AML-193 (cell line): Measurements from ENCODE around the gene DAPK2.
"Not testable (repeated sequence)": the region's sequence is repeated elsewhere in the genome, so short reads cannot be mapped to it uniquely, and the experiment has no call there.

Source experiments
- DNase-seq, 2 experiments: peaks; one replicate each; lab custom pipeline; 2025; lab: John Stamatoyannopoulos, UW

Gene DAPK2

DNA sequence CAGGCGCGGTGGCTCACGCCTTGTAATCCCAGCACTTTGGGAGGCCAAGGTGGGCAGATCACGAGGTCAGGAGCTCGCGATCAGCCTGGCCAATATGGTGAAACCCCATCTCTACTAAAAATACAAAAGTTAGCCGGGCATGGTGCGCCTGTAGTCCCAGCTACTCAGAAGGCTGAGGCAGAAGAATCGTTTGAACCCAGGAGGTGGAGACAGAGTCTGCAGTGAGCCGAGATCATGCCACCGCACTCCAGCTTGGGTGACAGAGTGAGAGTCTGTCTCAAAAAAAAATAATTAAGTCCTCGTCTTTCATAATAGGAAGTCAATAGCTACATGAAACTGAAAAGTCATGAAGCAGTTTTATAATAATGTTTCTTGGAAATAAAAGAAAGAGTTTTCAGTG lies 7.4 kb upstream of the DAPK2 start:
- DNase-seq, result not testable (repeated sequence)

DNA sequence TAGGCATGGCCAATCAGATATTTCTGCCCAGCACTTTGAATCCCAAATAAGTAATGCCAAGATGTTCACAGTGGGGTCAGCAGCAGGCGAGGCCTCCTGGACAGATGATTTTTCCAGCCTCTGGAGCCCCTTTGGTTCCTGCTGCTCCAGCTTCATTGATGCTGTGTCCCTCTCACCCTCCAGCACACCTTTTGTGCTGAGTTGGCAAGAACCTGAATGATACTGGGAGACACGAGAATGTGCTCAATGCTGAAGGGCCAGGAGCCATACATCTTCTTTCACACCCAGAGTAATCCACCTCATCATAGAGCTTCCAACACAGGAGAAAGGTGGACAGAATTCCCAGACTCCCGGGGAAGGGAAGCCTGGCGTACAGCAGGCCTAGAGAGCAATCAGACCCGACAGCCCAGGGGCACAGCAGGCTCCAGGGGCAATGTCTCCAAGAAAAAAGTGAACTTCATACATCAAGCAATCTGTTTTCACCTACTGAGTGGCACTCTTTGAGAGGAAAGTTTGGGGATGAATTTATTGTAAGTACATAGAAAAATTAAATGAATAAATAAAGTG lies 6.7 kb upstream of the DAPK2 start:
- DNase-seq, result no peak

DNA sequence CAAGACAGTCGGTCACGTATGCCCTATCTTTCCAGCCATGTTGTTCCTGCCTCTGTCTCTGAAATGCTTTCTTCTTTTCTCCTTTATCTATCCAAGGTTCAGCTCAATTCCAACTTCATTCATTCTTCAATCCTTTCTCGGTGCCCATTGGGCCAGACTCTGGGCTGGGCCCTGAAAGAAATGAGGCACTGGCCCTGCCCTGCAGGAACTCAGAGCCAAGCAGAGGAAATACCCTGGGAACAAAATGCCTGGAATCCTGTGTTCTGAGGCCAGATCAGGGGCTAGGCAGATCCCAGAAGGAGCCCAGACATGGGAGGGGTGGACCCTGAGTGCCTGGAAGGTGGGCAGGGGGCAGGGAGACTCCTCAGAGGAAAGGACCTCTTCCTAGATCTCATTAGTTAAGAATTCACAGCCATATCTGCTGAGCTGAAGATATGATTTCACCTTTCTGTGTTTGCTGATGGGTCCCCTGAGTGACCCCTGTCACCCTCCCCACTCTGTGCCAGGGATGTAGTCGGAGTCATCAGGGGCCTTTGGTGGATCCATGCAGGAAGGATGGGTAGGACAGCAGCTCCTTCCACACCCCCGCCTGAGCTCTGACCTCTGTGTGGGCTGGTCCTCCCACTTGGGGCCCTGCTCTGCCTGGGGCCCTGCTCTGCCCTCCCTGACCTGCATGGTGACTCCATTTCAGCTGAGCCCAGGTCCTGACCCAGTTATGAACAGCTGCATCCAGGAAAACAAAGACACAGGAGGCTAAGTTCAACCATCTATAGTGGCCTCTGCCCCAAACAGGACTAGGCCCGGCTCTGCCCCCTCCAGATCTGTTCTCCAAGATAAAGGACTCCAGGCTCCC lies 5.3 kb upstream of the DAPK2 start:
- DNase-seq, result no peak

DNA sequence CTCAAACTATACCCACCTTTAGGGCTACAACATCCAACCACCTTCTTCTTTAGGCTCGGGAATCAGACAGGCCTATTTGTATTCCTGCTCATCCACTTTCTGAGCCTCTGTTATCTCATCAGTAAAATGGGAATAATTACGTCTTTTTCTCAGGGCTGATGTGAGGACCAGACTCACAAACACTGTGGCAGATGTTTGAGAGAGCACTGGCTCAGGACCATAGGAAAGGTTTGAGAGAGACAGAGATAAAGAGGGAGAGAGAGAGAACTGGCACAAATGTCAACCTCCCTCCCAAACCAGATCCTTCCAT lies 4.8 kb upstream of the DAPK2 start:
- DNase-seq, result no peak

DNA sequence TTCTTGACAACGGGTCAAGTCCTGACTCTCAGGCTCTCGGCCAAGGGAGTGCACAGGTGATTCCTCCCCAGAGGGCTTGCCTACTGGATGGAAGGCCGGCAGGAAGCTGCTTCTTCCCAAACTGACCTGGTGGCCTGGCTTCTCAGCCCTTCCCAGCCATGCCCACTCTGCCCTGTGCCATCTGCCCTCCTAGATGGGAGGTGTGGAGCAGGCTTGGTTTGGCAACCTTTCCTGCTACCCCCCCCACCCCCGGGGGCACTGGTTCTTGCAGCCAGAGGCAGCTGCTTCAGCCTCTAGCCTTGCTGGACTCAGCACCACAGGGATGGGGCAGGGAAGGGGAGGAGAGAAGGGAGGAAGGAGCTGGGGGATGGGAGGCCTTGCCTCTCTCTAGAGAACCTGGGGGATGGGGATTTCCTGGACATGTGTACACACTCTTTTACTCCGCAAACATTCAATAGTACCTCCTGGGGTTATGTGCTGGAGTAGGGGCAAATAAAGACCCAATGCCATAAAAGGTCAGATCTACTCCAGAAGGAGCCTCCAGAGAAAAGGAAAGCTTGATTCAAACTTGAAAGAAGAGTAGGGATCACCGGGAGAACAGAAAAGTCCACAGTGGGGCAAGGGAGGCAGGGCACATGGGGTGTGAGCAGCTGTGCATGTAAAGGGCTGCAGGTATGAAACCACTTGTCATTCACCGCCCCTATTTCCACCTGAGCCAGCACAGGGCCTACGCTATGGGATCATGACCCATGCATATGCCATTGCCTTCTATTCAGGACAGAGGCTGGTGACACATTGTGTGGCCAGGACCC lies 4.2 kb upstream of the DAPK2 start:
- DNase-seq, result no peak

- DNase-seq, result peak; percentile 83 to 90
Measured at GRCh38 chr15:64048781-64049460, 2.6 kb upstream of the DAPK2 start.

DNA sequence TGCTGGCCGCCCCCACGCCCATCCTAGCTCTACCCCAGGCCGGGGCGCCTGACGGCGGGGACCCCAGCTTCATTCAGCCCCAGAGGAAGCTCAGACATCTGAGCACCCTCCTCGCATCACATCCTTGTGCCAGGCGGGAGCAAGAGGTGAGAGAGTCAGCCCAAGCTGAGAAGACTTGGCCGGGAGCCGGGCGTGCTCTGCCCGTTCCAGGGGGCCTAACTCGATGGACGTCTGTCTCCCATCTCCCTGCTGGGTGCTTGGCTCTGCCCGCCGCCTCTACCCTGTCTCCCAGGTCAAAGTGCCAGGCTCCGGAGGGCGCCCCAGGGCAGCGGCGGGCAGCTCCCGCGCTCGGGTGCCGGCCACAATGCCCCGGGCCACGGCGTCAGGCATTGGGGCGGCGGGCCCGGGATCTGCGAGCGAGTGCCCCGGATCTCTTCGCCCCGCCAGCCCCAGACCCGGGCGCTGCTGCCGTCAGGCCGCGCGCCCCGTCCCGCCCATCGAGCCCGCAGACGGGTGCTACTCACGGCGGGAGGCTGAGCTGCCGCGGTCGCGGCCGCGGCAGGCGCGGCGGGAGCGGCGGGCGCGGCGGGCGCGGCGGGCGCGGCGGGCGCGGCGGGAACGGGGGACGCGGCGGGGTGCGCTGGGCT lies 388 bp downstream of the DAPK2 start:
- no peak for DNase-seq

DNA sequence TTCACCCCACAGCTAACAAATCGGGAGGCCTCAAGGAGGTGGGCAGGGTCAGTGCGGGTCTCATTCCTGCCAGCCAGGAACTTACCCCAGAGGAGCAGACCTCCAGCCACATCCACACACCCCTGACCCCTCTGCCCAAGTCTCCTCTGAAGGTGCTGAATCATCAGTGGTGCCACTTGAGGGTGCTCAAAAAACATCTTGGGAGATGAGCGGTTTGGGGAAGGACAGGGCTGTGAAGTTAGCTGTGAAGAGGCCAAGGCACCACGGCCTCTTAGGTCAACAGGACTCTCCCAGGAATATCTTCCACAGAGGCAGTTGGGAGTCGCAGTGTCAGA lies 1.2 kb downstream of the DAPK2 start:
- no peak for DNase-seq

DNA sequence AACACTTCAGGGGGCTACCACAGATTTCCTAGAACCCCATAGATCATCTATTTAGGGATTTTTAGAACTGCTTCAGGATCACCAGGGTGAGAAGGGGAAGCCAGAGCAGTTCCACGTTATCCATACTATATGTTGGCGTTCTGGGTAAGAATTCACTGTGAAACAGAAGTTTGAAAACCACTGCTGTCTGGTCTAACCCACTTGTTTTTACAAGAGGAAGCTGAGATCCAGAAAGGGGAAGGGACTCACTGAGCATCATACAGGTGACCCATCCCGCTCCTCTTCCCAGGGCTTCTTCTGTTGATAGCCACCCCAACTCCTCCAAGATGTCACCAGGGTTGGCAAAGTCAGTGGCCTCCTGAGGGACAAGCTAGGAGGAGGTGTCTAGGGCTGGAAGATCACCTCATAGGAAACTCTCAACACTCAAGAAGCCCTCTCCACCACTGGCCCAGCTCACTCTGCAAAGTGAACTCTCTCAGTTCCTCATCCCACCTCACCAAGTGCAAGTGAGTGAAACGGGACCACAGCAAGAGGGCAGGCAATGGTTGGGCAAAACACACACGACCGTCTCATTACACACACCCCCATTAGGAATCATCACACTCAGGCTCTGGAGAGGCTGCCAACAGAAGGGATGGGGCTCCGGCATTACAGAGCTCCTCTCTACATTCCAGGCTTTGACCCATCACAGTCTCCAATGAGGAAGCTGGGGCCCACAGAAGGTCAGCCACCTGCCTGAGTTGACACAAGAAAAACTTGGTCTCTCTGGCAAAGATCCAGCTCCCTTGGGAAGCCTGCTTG lies 1.8 kb downstream of the DAPK2 start:
- DNase-seq, result no peak

DNA sequence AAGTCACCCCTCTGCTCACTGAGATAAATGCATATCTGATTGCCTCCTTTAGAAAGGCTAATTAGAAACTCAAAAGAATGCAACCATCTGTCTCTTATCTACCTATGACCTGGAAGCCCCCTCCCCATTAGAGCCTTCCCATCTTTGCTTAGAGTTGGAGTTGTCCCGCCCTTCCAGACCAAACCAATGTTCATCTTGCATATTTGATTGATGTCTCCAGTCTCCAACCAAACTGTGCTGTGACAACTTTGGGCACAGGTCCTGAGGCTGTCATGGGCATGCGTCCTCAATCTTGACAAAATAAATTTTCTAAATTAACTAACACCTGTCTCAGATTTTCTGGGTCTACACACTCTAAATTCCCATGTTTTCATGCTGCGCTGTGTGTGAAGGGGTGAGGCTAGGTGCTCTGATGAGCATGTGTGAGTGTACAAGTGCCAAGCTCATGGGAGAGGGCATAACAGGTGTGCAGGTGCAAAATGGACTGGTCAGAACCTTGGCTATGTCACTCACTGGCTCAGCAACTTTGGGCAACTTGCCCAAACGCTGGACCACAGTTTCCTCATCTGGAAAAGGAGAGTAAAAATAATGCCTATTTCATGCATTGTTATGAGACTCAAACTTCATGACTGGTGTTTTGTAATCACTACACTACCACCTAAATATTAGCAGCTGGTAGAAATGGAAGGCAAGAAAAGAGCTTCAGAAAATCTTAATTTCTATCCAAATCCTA lies 7.2 kb downstream of the DAPK2 start:
- DNase-seq, result peak in 1 of 2 experiments; percentile 15

DNA sequence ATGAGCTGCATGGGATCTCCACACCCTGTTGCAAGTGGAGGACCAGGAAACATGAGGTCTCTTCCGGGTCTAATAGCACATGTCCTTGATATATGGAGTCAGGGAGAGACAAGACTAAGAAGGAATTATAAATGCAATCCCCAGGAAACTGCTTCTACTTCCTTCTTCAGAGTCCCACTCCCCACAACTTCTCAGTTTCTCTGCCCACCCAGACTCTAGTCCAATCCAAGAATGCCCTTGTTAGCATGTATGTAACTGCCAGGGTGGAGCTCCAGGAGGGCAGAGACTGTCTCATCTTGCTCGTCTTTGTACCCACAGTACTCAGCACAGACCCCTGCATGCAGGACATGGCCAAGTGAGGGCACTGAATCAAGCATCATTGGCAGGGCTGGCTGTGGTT lies 8.3 kb downstream of the DAPK2 start:
- no peak for DNase-seq

DNA sequence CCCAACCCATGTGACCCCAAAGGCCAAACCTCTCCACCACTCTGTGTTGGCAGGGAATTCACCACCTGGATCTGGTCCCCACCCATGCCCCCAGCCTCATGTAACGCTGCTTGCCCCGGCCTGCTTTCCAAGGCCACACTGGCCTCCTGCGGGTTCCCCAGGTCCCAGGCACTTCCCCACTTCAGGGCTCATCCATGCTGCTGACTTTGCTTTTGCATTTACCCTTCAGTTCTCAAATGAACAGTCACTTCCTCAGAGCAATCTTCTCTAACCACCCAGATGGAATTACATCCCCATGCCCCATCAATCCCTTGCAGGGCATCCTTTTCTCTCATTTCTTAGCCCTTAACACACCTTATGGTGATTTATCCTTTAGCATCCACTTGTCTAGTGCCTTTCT lies 9.2 kb downstream of the DAPK2 start:
- no peak for DNase-seq

DNA sequence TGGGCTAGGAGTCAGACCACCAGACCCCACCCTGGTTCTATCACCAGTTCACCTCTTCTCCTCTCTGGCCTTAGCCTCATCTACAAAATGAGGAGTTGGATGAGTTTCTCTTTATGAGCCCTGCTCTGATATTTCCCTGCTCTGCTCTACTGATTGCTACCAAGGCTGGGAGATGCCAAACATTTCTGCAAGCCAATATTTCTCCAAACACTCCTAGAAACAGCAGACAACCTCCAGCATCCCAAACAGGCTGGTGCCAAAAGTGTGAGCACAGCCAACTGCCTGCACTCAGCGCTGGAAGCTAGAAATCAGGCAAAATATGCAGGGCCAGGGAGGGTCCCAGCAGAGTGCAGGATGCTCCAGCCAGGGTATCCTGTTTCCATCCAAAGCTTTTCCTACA lies 10.8 kb downstream of the DAPK2 start:
- DNase-seq, result no peak

DNA sequence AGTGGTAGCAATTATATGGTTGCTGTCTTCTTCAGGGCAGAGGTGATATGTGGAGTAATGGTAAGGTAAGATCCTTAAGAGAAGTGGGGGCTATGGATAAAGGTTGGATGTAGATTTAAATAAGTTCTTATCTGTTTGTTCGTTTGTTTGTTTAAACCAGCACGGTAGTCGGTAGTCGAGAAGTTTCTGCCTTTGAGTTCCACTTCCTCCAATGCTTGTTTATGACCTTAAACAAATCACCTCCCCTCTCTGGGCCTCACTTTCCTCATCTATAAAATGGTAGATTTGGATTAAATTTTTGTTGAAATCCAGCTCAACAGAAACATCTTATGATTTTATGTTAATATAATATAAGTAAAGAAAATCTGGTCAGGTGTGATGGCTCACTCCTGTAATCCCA lies 11.8 kb downstream of the DAPK2 start:
- DNase-seq, result no peak

DNA sequence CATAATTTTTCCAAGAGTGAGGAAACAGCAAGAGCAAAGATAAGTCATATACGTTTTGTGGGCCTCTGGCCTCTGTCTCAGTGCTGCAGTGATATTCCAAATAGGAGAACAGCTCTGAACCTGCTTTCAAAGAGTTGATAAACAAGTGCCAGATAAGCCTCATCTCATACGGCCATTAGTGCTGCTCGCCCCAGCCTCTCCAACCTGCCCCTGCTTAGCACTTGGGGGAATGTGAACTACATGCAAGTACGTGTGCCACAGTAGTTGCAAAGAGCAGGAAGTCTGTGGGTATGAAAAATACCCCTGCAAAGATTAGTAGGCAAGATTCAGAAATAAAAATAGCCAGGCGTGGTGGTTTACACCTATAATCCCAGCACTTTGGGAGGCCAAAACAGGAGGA lies 14.0 kb downstream of the DAPK2 start:
- DNase-seq, result no peak

- no peak for DNase-seq
Measured at GRCh38 chr15:64030123-64030522, 16.2 kb downstream of the DAPK2 start.

- DNase-seq, result no peak
Measured at GRCh38 chr15:64029633-64030032, 16.7 kb downstream of the DAPK2 start.

- no peak for DNase-seq
Measured at GRCh38 chr15:64029110-64029509, 17.2 kb downstream of the DAPK2 start.

GRCh38 chr15:64026591-64026990 lies 19.7 kb downstream of the DAPK2 start:
- no peak for DNase-seq

DNA sequence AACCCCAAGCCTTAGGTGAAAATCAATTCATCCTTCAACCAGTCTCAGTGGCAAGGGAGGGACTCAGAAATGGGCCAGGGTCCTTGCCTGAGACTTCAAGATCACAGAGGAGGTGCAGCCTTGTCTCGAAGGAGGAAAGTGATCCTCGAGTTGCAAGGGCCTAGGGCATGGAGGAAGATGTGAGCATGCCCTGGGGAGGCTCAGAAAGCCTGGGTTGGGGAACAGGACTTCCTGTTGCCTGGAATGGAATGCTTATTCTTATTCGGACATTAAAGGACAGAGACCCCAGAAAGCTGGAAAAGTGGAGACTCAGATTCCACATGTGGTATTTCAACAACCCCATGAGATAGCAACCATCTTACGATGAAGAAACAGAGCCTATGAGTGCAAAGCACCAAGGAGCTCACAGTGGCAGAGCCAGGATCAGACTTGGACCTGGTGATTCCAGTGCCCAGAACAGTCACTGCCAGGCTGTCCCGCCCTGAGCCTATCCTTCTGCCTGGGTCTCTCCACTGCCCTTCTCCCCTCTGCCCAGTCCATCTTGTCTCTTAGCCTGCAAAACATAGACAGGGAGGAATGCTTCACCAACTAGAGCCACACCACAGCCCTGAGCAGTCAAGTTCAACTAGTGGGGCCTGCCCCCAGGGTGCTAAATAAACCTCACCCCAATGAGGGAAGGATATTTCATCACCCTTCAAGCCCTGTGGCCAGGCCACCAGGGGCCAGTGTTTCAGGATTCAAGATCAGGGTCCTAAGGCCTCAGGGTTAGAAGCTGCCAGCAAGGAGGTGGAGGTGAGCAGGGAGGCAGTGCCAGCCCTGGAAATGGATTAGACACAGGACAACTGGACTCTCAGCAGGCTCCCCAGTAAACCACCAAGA lies 21.9 kb downstream of the DAPK2 start:
- peak; percentile 45 to 71 for DNase-seq
